HG02763 (cell line): Measurements from ENCODE around the gene NGFR.
"Not testable (repeated sequence)": the region's sequence is repeated elsewhere in the genome, so short reads cannot be mapped to it uniquely, and the experiment has no call there.

ENCODE experiments used
- ATAC-seq: cut with Tn5 transposase; IDR thresholded peaks from one replicate; pipeline ENCODE4 v1.9.1; 2021; ENCODE audit warnings: mild to moderate bottlenecking, moderate library complexity; ENCODE audit not compliant: unreplicated experiment

NGFR gene

DNA sequence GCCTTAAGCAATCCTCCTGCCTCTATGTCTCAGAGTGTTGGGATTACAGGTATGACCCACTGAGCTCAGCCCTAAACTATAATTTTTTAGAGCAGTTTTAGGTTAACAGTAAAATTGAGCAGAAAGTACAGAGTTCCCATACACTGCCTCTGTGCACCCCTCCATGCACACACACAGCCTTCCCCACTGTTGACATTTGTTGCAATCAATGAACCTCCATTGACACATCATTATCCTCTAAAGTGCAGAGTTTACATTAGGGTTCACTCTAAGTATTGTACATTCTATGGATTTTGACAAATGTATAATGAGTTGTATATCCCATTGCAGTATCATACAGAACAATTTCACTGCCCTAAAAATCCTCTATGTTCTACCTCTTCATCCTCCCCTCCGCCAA, 35.0 kb downstream of the NGFR start:
- no peak for ATAC-seq

DNA sequence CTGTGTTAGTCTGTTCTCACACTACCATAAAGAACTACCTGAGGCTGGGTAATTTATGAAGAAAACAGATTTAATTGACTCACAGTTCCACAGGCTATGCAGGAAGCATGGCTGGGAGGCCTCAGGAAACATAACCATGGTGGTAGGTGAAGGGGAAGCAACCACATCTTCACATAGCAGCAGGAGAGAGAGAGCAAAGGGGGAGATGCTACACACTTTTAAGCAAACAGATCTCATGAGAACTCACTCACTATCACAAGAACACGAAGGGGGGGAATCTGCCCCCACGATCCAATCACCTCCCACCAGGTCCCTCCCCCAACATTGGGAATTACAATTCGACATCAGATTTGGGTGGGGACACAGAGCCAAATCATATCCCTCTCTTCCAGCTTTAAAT, 48.8 kb downstream of the NGFR start:
- ATAC-seq, result no peak

GRCh38 chr17:49545007-49545660, 50.0 kb downstream of the NGFR start:
- ATAC-seq, result no peak

- no peak for ATAC-seq
Observed at GRCh38 chr17:49545806-49546545, 50.9 kb downstream of the NGFR start.

- ATAC-seq, result no peak
Observed at GRCh38 chr17:49546546-49547535, 51.7 kb downstream of the NGFR start.

DNA sequence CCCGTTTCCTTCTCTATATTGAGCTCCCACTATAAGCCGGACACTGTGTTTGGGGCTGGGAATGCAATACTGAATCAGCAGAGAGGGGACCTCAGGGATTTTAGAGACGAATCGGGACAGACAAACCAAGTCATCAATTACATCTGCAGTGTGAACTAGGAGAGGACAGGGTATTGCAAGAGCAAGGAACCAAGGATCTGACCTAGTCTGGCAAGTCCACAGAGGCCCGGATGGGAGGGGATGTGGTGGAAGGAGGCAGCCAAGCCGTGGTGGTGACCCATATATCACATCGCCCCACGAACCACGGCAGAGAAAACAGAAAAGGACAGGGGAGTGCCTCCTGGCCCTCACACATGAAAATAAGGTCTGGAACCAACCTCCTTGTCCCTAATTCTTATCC, 52.5 kb downstream of the NGFR start:
- no peak for ATAC-seq

- no peak for ATAC-seq
Observed at GRCh38 chr17:49548051-49548505, 53.0 kb downstream of the NGFR start.

DNA sequence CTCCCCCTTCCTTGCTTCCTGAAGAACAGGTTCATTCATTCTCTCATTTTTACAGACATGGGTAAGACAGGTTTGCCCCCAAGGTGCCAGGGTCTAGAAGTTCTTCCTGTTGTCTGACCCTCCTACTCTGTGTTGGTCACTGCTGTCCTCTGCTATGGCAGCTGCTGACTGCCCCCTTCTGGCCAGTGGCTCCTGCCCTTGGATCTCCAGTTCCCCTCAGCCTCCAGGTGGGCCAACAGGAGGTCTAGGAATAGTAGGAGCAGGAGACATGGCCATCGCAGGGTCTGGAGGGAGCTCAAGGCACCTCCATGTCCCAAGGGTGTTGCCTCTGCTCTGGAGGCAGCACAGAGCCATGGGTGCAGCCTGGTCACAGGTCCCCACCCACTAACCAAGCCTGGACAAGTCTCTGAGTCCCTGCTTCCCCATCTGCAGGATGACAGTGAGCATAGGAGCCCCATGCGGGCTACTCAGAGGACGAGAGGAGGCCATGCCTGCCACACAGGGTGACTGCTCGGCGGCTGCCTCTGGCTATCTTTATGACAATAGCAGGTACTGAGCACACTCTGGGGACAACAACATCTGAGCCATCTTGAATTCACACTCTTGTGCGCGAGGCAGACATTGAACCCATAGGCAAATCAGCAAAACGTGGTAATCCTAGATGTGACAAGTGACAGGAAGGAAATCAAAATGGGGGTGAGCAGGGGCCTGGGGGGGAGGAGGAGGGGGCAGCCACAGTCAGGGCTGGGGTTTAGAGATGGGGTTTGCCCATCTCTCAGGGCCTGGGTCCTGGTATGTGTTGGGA, 53.6 kb downstream of the NGFR start:
- no peak for ATAC-seq

DNA sequence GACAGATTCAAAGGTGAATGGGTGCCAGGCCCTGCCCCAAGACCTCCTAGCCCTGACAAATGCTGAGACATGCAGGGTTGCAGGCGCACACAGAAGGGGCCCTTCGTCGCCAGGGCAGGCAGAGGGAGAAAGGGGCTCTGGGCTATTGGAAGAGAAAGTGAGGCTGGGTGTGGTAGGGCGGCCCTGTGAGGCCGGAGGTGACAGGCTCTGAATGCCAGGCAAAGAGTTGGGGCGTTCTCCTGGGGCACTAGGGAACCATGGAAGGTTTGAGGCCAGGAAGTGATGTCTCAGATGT, 54.2 kb downstream of the NGFR start:
- no peak for ATAC-seq

DNA sequence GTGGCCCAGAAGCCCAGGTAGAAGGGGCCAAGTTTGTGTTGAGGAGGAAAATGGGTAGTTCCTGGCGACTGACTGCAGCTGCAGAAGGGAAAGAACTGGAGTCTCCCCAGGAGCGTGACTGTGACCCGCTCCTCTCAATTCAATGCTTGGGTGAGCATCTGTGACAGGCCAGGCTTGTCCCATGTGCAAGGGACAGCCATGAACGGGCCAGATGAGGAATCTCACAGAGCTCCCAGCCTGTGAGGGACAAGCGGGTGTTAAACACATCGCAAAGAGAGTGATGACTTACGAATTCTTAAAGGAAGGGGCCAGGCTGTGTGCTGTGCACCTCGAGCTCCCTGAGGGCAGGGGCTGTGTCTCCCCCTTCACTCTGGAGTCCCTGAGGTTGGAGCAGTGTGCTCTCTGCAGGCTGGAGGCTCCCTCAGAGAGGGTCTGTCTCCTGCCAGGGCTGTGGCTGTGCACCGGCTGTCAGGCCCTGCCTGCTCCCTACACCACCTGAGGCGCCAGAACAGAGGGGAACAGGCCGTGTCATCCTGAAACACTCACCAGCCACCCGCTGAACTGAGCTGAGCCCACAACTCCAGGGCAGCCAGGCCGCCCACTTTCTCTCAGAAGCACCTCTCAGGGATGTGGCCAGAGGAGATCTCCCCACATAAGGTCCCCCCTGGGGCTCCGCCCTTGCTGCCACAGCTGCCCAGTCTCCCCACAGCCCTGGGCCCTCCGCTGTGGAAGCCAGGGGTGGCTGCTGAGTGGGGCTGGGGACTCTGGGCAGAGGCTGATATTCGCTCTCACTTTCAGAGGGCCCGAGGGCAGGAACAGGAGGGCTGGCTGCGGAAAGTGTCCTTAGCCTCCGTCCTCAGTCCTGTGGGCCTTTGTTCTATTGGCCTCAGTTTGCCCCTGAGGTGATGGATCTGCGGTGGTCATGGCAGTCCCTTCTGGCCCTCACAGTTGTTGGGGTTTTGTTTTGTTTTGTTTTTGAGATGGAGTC, 54.9 kb downstream of the NGFR start:
- no peak for ATAC-seq

DNA sequence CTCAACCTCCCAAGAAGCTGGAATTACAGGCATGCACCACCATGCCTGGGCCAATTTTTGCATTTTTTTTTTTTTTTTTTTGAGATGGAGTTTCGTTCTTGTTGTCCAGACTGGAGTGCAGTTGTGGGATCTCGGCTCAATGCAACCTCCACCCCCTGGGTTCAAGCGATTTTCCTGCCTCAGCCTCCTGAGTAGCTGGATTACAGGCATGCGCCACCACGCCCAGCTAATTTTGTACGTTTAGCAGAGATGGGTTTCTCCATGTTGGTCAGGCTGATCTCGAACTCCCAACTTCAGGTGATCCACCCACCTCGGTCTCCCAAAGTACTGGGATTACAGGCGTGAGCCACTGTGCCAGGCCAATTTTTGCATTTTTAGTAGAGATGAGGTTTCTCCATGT, 55.7 kb downstream of the NGFR start:
- ATAC-seq, result not testable (repeated sequence)

DNA sequence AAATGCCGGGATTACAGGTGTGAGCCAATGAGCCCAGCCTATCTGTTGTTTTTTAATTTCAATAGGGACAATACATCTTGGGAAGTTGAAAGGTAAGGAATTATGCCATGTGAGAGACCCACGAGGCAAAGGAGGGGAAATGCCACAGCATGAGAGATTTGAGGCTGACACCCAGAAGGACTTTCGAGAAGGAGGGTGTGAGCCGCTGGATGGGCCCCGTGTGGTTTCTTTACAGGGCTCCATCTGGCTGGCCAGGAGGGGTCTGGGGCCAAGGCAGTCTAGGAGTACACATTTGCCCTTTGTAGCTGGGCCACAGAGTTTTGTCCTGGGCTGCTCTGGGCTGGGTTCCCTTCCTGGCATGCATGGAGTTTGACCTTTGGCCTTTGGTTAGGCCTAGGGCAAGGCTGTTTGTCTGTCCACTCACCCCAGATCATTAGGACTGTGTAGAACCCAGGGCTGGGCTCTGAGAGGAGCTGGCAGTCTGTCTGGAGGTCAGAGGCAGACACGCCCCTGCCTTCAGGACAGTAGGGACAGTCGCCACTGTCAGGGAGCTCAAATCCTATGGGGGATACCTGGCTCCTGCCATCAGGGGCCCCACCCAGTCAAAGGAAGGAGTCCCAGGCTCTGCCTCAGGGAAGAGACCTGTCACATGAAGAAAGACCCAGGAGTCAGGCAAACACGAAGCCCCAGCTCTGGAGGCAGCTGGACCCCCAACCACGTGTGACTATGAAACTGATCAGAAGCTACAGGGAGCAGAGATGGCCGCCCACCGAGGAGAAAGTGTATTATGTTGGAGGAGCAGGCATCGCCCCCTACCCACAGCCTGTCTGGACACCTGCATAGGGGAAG, 56.4 kb downstream of the NGFR start:
- ATAC-seq, result no peak

- ATAC-seq, result no peak
Observed at GRCh38 chr17:49552070-49552751, 57.1 kb downstream of the NGFR start.

DNA sequence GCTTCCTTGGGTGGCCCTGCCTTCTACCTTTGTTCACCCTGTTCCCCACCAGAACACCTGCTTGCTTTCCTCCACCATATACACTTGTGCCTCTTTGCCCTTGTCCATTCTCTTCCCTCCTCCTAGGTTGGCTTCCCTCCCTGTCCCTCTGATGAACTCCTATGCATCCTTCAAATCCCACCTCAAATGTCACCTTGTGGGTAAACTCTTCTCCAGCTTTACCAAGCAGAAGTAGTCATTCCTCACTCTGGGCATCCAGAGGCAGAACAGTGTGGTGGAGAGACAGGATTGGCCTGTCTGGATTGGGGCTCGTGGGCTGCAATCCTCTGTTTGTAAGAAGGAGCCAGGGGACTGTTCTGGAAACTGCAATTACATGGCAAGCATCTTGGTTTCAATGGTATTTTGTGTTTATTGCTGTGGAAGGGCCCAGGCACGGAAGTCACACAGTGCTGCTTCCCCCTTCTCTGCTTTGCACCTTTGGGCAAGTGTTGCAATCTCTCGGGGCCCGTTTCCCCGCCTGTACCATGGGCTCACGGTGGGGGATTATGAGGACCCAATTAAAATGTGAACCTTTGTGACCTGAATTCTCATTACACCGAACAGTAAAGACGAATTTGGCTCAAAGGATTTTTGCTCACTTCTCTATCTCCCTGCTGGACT, 58.7 kb downstream of the NGFR start:
- ATAC-seq, result no peak

GRCh38 chr17:49554694-49555494, 59.8 kb downstream of the NGFR start:
- ATAC-seq, result no peak

GRCh38 chr17:49555495-49556222, 60.6 kb downstream of the NGFR start:
- ATAC-seq, result no peak
